ENCODE measurements around the gene TNKS2.
"Not testable (repeated sequence)": the region's sequence is repeated elsewhere in the genome, so short reads cannot be mapped to it uniquely, and the experiment has no call there.

TNKS2 gene

GRCh38 chr10:91796331-91797047 is 1.7 kb upstream of the TNKS2 start:
- peak in 1 of 2 donors; percentile 13 for DNase-seq (ENCODE audit: low read depth in 2 of 2)

GRCh38 chr10:91797048-91797690 is 1.1 kb upstream of the TNKS2 start:
- DNase-seq (ENCODE audit: low read depth in 2 of 2): no peak

GRCh38 chr10:91798649-91799611 is 704 bp downstream of the TNKS2 start:
- DNase-seq (ENCODE audit: low read depth in 2 of 2): peak in 1 of 2 donors; percentile 14

- DNase-seq (ENCODE audit: low read depth in 2 of 2): no peak
Observed at GRCh38 chr10:91799612-91799975, 1.4 kb downstream of the TNKS2 start.

GRCh38 chr10:91800182-91800581 is 2.0 kb downstream of the TNKS2 start:
- no peak for DNase-seq (ENCODE audit: low read depth in 2 of 2)

GRCh38 chr10:91800756-91801155 is 2.5 kb downstream of the TNKS2 start:
- no peak for DNase-seq (ENCODE audit: low read depth in 2 of 2)

- DNase-seq (ENCODE audit: low read depth in 2 of 2): no peak
Observed at GRCh38 chr10:91803386-91804125, 5.3 kb downstream of the TNKS2 start.

GRCh38 chr10:91804126-91804510 is 5.9 kb downstream of the TNKS2 start:
- no peak for DNase-seq (ENCODE audit: low read depth in 2 of 2)

GRCh38 chr10:91805110-91805838 is 7.0 kb downstream of the TNKS2 start:
- DNase-seq (ENCODE audit: low read depth in 2 of 2): no peak

GRCh38 chr10:91807264-91807663 is 9.0 kb downstream of the TNKS2 start:
- DNase-seq (ENCODE audit: low read depth in 2 of 2): not testable (repeated sequence)

GRCh38 chr10:91813251-91813650 is 15.0 kb downstream of the TNKS2 start:
- DNase-seq (ENCODE audit: low read depth in 2 of 2): no peak

- no peak for DNase-seq (ENCODE audit: low read depth in 2 of 2)
Observed at GRCh38 chr10:91816981-91817380, 18.8 kb downstream of the TNKS2 start.

- no peak for DNase-seq (ENCODE audit: low read depth in 2 of 2)
Observed at GRCh38 chr10:91820144-91820543, 21.9 kb downstream of the TNKS2 start.

GRCh38 chr10:91824076-91824475 is 25.9 kb downstream of the TNKS2 start:
- no peak for DNase-seq (ENCODE audit: low read depth in 2 of 2)

GRCh38 chr10:91829268-91829667 is 31.0 kb downstream of the TNKS2 start:
- DNase-seq (ENCODE audit: low read depth in 2 of 2): no peak

- no peak for DNase-seq (ENCODE audit: low read depth in 2 of 2)
Observed at GRCh38 chr10:91838199-91838598, 40.0 kb downstream of the TNKS2 start.

GRCh38 chr10:91843083-91843482 is 44.9 kb downstream of the TNKS2 start:
- DNase-seq (ENCODE audit: low read depth in 2 of 2): no peak

GRCh38 chr10:91856637-91857036 is 58.4 kb downstream of the TNKS2 start:
- no peak for DNase-seq (ENCODE audit: low read depth in 2 of 2)

- no peak for DNase-seq (ENCODE audit: low read depth in 2 of 2)
Observed at GRCh38 chr10:91860885-91861284, 62.7 kb downstream of the TNKS2 start.

- DNase-seq (ENCODE audit: low read depth in 2 of 2): no peak
Observed at GRCh38 chr10:91864099-91864498, 65.9 kb downstream of the TNKS2 start.

GRCh38 chr10:91864744-91865143 is 66.5 kb downstream of the TNKS2 start:
- no peak for DNase-seq (ENCODE audit: low read depth in 2 of 2)

Data from stimulated activated CD8-positive, alpha-beta memory T cell treated with anti-CD3 and anti-CD28 coated beads, Interleukin-2, amount 100 ng/mL, for 1 hour (primary cell).